ENCODE measurements around the gene APOLD1. TPM values are rescaled to one million over a fixed set of nuclear protein-coding genes. Genes with fewer than 3 reads are reported as not detected.
"Not testable (repeated sequence)": the region's sequence is repeated elsewhere in the genome, so short reads cannot be mapped to it uniquely, and the experiment has no call there.

Gene APOLD1
- polyA plus RNA-seq, 1 donor from 2014 or later, result 0.23 TPM

DNA sequence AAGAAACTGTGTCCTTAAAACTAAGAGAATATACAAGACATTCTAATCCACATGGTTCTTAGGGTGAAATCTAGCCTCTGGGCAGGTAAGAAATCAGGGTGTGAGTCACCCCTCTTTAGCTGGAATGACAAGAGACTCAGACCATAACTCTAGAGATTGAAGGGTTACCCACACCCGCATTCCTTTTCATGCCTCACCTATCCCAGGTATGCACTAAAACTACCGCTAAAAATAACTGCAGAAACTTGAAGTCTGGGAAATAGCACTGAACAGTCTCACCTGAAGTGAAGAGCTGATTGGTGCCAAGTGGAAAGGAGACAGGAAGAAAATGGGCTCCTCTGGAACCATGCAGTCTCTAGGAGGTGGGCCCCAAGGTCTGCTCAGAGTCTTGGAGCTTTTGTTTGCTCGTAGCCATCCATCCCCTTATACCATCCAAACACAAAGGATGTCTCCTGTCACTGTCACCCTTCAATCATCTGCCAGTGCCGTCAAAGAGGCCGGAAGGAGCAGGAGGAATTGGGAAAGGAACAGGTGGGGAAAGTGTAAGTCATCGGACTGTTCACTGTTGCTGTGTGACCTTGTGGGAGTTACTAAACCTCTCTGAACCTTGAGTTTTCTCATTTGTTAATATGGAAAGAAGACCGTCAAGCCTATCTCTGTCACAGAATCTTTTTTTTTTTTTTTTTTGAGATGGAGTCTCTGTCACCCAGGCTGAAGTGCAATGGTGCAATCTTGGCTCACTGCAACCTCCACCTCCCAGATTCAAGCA lies 50.1 kb downstream of the APOLD1 start:
- Mint-ChIP-seq H3K36me3 (peaks cover 13% of the 10 kb centered on the region), H3K9me3 (peaks cover 0 to 4% (median 0%) of the 10 kb centered on the region in 3 donors), H3K4me3 (no peak overlapping the region), H3K4me1 (peaks cover 0 to 5% (median 3%) of the 10 kb centered on the region in 3 donors), H3K27ac (peak overlapping the region; percentile 4 to 22 (median 21)), H3K27me3 (no peaks in the 10 kb centered on the region)

DNA sequence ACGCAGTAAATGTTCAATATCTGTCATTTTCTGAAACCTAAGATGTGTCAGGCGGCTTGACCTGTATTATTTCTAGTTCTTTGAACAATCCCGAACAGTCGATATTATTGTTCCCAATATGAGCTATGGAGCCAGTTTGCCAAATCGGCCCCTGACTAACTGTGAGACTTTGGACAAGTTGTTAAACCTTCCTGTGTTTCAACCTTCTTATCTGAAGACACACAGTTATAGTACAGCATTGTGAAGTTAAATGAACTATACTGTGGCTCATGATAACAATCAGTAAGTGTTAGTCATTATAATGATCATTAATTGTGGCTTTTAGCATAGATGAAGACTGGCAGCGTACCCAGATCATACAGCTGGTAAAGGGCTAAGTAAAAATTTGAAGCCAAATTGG lies 51.1 kb downstream of the APOLD1 start:
- Mint-ChIP-seq H3K4me1 (peaks cover 0 to 5% (median 3%) of the 10 kb centered on the region in 3 donors), H3K27ac (no peak overlapping the region), H3K27me3 (no peaks in the 10 kb centered on the region), H3K9me3 (peaks cover 0 to 4% (median 0%) of the 10 kb centered on the region in 3 donors), H3K4me3 (no peak overlapping the region), H3K36me3 (peaks cover 13% of the 10 kb centered on the region)

DNA sequence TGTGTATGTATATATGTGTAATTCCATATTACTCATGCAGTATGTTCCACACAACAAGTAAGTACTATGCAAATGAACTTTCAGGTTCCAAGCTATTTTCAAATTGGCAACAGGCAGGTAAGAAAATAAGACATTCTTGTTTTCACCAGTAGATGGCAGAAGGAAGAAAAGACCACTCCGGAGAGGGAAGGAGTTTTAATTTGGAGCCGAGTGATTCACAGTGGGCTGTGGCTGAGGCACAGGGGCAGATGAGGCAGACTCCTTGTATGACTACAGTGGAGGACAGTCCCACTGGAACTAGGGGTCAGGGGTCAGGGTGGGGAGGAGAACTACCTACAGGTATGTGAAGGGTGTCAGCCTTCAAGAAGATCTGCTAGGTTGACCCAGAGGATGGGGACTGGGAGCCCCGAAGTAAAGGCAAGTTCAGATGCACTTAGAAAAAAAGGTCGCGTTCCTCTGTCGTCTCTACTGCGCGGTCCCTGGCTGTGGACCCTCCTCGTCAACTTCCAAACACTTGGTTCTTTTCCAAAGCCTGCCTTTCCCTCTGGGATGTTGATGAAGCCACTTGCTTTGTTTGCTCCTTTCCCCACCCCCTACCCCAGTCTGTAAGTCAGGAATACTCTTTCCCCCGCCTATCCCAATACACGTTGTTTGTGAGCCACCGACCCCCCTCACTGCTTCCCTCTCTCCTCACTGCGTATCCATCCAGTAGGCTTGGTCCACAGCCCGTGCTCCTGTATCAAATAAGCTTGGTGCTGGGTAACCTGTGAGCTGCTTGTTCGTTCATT lies 51.8 kb downstream of the APOLD1 start:
- Mint-ChIP-seq H3K27me3 (no peaks in the 10 kb centered on the region), H3K9me3 (peaks cover 0 to 4% (median 0%) of the 10 kb centered on the region in 3 donors), H3K27ac (no peak overlapping the region), H3K4me1 (peaks cover 0 to 5% (median 3%) of the 10 kb centered on the region in 3 donors), H3K36me3 (peaks cover 10% of the 10 kb centered on the region), H3K4me3 (peak overlapping the region in 1 of 4 donors; percentile 58)

DNA sequence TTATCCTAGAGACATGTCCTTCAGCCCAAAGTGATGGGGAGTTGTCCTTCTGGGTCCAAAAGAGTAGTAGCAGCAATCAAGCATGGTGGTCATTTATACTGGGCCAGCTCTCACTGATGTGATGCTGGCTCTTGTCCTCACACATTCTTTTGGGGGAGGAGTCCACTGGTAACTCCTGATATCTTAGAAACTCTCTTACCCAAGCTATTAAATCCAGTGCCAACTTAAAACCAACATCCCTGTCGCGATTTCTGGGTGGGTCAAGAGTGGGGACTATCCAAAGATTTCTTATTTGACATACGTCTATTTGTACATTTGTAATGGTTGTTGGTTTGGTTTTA lies 52.3 kb downstream of the APOLD1 start:
- H3K9me3 Mint-ChIP-seq, result peaks cover 0 to 4% (median 0%) of the 10 kb centered on the region in 3 donors
- no peaks in the 10 kb centered on the region for H3K27me3 Mint-ChIP-seq
- H3K4me3 Mint-ChIP-seq, result no peak overlapping the region
- H3K4me1 Mint-ChIP-seq, result peaks cover 0 to 6% (median 3%) of the 10 kb centered on the region in 3 donors
- H3K36me3 Mint-ChIP-seq, result peaks cover 8% of the 10 kb centered on the region
- H3K27ac Mint-ChIP-seq, result no peak overlapping the region

DNA sequence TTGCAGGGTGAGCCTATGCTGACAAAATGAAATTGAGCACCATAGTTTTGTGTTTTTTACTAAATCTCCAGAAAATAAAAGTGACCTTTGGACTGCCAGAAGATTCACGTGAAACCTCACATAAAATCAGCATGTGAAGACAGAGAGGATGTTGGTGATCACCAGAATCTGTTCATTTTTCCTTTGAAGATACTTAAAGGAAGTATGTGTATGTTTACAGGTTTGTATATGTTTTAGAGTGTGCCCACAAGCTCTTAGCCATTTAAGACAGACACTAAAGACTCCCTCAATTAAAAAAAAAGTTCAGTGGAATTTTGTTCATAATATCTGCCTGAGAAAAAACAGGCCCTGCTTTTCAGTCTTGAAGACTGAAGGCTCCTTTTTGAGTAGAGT lies 53.5 kb downstream of the APOLD1 start:
- Mint-ChIP-seq H3K36me3 (peaks cover 6% of the 10 kb centered on the region), H3K4me3 (no peak overlapping the region), H3K4me1 (peaks cover 0 to 8% (median 3%) of the 10 kb centered on the region in 3 donors), H3K9me3 (no peaks in the 10 kb centered on the region), H3K27ac (no peak overlapping the region), H3K27me3 (no peaks in the 10 kb centered on the region)

DNA sequence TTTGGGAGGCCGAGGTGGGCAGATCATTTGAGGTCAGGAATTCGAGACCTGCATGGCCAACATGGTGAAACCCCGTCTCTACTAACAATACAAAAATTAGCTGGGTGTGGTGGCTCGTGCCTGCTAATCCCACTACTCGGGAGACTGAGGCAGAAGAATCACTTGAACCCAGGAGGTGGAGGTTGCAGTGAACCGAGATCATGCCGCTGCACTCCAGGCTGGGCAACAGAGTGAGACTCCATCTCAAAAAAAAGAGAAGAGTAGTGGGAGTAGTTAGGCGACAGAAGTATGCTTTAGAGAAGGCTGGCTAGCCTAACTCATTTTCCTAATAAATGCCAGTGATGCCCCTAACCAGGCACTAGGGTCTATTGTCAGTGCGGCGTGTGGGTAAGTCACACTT lies 54.0 kb downstream of the APOLD1 start:
- not testable (repeated sequence) for H3K27me3 Mint-ChIP-seq, H3K4me1 Mint-ChIP-seq, H3K27ac Mint-ChIP-seq, H3K9me3 Mint-ChIP-seq, H3K36me3 Mint-ChIP-seq, H3K4me3 Mint-ChIP-seq

DNA sequence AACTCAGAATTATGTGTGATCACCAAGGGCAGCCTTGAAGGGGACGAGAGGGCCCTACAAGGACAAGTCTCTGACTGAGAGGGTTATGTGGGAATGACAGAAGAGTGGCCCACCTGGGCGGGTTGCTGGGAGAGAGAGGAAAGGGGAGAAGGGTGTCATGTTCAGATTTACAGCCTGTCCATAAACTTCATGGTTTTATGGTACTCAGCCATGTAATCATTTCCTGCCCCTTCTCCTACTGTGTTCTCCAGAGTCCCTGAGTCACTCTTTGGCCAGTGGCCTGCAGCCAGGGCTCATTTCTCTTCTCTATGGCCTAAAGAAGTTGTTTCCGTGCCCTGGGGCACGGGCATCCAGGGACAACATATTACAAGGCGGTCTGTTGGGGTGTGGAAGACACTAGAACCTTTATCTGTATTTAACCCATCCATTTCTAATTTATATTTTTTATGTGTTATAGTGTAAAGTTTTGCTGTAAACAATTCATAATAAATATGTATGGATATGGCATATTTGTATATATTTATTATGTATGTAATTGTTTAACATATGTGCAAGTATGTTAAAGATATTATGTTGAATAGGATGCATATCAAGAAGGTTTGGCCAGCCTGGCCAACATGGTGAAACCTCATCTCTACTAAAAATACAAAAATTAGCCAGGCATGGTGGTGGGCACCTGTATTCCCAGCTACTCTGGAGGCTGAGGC lies 54.6 kb downstream of the APOLD1 start:
- H3K27me3 Mint-ChIP-seq, result no peaks in the 10 kb centered on the region
- peaks cover 0 to 8% (median 3%) of the 10 kb centered on the region in 3 donors for H3K4me1 Mint-ChIP-seq
- H3K4me3 Mint-ChIP-seq, result no peak overlapping the region
- H3K9me3 Mint-ChIP-seq, result no peaks in the 10 kb centered on the region
- H3K27ac Mint-ChIP-seq, result no peak overlapping the region
- H3K36me3 Mint-ChIP-seq, result peaks cover 5% of the 10 kb centered on the region

DNA sequence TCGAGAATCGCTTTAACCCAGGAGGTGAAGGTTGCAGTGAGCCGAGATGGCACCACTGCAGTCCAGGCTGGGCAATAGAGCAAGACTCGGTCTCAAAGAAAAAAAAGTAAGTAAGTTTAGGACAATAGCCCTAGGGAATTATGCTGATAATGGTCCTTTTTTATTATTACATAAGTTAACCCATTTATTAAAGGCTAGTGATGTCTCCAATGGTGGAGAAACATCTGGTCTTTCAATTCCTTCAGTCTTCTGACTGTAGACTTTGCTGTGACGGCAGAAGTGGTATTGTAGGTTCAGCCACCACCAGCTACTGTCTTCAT lies 55.1 kb downstream of the APOLD1 start:
- H3K4me1 Mint-ChIP-seq, result peaks cover 0 to 8% (median 3%) of the 10 kb centered on the region in 3 donors
- no peaks in the 10 kb centered on the region for H3K9me3 Mint-ChIP-seq
- H3K27ac Mint-ChIP-seq, result no peak overlapping the region
- peaks cover 5% of the 10 kb centered on the region for H3K36me3 Mint-ChIP-seq
- no peaks in the 10 kb centered on the region for H3K27me3 Mint-ChIP-seq
- no peak overlapping the region for H3K4me3 Mint-ChIP-seq

Other genes starting within 250 kb of the APOLD1 start
- gene DUSP16, start 222.8 kb upstream of the APOLD1 start, polyA plus RNA-seq, result 0.30 TPM
- 21.5 TPM for gene CREBL2, start 173.8 kb upstream of the APOLD1 start, polyA plus RNA-seq
- 0.36 TPM for gene GPR19, start 89.5 kb upstream of the APOLD1 start, polyA plus RNA-seq
- 12.5 TPM for gene CDKN1B, start 68.3 kb upstream of the APOLD1 start, polyA plus RNA-seq
- 69.0 TPM for gene DDX47, start 27.7 kb downstream of the APOLD1 start, polyA plus RNA-seq
- gene GPRC5A, start 105.9 kb downstream of the APOLD1 start, polyA plus RNA-seq, result not detected
- gene GPRC5D, start 166.5 kb downstream of the APOLD1 start, polyA plus RNA-seq, result 1.4 TPM
- 12.9 TPM for gene HEBP1, start 214.6 kb downstream of the APOLD1 start, polyA plus RNA-seq